Measurements from ENCODE around the gene NAALAD2.
"Not testable (repeated sequence)": the region's sequence is repeated elsewhere in the genome, so short reads cannot be mapped to it uniquely, and the experiment has no call there.

The NAALAD2 gene

GRCh38 chr11:90197377-90197776 is 62.9 kb downstream of the NAALAD2 start:
- DNase-seq: no peak

- no peak for DNase-seq
Observed at GRCh38 chr11:90202342-90202741, 67.9 kb downstream of the NAALAD2 start.

- DNase-seq: no peak
Observed at GRCh38 chr11:90204407-90204806, 69.9 kb downstream of the NAALAD2 start.

- DNase-seq: peak; percentile 61
Observed at GRCh38 chr11:90204832-90205646, 70.6 kb downstream of the NAALAD2 start.

- not testable (repeated sequence) for DNase-seq
Observed at GRCh38 chr11:90207992-90208391, 73.5 kb downstream of the NAALAD2 start.

GRCh38 chr11:90208857-90209256 is 74.4 kb downstream of the NAALAD2 start:
- no peak for DNase-seq

GRCh38 chr11:90213322-90213721 is 78.9 kb downstream of the NAALAD2 start:
- no peak for DNase-seq

GRCh38 chr11:90216611-90217010 is 82.1 kb downstream of the NAALAD2 start:
- no peak for DNase-seq

GRCh38 chr11:90218606-90219005 is 84.1 kb downstream of the NAALAD2 start:
- peak; percentile 13 for DNase-seq

GRCh38 chr11:90219438-90219837 is 85.0 kb downstream of the NAALAD2 start:
- DNase-seq: no peak

- peak; percentile 41 for DNase-seq
Observed at GRCh38 chr11:90220391-90220790, 85.9 kb downstream of the NAALAD2 start.

- DNase-seq: no peak
Observed at GRCh38 chr11:90221803-90222458, 87.5 kb downstream of the NAALAD2 start.

GRCh38 chr11:90222459-90223247 is 88.2 kb downstream of the NAALAD2 start, which contains the start of gene CHORDC1:
CHORDC1 (minus strand) TSS chr11:90223049; CDS start chr11:90222954, 95 bp downstream.
- peak; percentile 96 for DNase-seq

GRCh38 chr11:90223248-90223585 is 88.8 kb downstream of the NAALAD2 start:
- DNase-seq: no peak

- DNase-seq: no peak
Observed at GRCh38 chr11:90228056-90228455, 93.6 kb downstream of the NAALAD2 start.

- no peak for DNase-seq
Observed at GRCh38 chr11:90229791-90230190, 95.3 kb downstream of the NAALAD2 start.

GRCh38 chr11:90234977-90235376 is 100.5 kb downstream of the NAALAD2 start:
- no peak for DNase-seq

- DNase-seq: no peak
Observed at GRCh38 chr11:90235526-90235925, 101.1 kb downstream of the NAALAD2 start.

GRCh38 chr11:90237004-90237403 is 102.5 kb downstream of the NAALAD2 start:
- DNase-seq: no peak

GRCh38 chr11:90239967-90240636 is 105.6 kb downstream of the NAALAD2 start:
- DNase-seq: not testable (repeated sequence)

GRCh38 chr11:90241414-90241813 is 107.0 kb downstream of the NAALAD2 start:
- no peak for DNase-seq
